ENCODE results near the gene PARP8.

- TF ChIP-seq POLR2AphosphoS5 (IDR thresholded peaks at IDR 0.05; ENCODE audit: low read depth, low read length), result no peak
- no peak for TF ChIP-seq TAF1 (IDR thresholded peaks at IDR 0.05; ENCODE audit: low read depth, low read length)
Observed at GRCh38 chr5:50786073-50786472, 119.6 kb downstream of the PARP8 start.
